CMK (cell line): ENCODE results near the gene SYT6.
"Not testable (repeated sequence)": the region's sequence is repeated elsewhere in the genome, so short reads cannot be mapped to it uniquely, and the experiment has no call there.

ENCODE experiments used
- DNase-seq: peaks from one replicate; pipeline ENCODE4 v3.0.0-alpha.2; 2010; ENCODE audit warnings: low read depth

Gene SYT6

GRCh38 chr1:114072246-114072645 lies 81.4 kb downstream of the SYT6 start:
- no peak for DNase-seq

DNA sequence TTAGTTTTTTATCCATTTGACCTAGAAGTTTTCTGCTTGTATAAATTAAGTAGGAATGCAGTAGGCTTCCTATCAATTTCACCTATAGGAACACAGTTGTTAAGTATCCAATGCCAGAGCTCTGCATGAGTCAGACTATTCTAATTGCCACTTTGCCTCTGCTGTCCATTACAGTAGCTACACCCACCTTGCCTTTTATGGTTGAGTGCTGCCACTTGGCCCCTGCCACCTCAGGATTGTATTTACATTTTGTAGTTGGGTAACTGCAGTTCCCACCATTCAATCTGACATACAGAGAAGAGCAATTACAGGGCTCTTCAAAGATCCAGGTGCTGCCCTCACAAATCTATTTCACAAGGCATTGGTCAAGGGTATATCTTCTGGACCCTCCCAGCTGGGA lies 83.9 kb downstream of the SYT6 start:
- not testable (repeated sequence) for DNase-seq

DNA sequence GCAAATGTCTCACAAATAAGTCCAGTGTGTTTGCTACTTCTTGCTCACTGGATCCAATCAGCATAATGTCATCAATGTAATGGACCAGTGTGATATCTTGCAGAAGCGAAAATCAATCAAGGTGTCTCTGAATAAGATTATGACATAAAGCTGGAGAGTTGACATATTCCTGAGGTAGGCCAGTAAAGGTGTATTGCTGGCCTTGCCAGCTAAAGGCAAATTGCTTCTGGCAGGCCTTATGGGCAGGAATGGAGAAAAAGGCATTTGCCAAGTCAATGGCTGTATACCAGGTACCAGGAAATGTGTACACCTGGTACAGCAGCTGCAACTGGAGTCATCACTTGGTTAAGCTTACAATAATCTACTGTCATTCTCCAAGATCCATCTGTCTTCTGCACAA lies 85.0 kb downstream of the SYT6 start:
- DNase-seq: not testable (repeated sequence)

- DNase-seq: not testable (repeated sequence)
Measured at GRCh38 chr1:114065671-114066070, 88.0 kb downstream of the SYT6 start.

DNA sequence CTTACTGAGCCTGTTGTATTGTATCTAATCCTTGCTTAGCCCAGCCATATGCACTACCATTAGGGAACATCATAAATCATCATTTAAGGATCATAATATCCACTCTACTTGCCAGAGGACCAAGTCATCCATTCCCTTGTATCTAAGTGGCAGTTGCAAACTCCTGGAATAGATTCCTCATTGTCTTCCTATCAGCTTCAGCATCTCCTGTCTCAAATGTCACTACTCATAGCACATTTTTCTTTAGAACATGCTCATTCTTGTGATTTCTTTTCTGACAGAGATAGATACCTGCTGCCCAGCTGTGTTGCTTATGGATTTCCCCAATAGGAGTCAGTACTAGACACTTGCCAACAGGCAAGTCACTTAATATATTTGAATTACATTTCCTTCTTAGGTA lies 90.1 kb downstream of the SYT6 start:
- no peak for DNase-seq

DNA sequence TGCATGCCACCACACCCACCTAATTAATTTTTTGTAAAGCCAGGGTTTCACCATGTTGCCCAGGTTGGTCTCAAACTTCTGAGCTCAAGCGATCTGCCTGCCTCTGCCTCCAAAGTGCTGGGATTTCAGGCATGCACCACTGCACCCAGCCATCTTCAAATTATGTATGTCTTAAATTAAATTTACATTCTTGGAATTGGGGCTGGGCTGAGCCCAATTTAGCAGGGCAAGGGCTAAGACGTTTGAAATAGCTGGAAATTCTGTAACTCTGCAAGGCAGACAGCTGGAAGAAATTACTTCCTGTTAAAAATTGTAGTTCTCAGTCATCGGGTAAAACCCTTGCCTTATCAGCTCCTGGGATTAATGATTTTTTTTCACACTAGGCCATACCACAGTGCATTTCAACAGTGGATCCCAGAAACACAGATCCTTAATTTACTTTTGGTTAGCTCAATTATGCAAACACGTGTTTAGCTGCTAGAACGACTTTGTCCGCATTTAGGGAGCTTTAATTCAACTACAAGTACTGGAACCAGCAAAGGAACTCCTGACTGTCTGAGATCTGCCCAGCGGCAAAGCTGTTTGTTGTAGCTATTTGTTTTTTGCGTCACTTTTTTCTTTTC lies 91.1 kb downstream of the SYT6 start:
- DNase-seq: no peak

- DNase-seq: no peak
Measured at GRCh38 chr1:114061121-114061830, 92.4 kb downstream of the SYT6 start.

DNA sequence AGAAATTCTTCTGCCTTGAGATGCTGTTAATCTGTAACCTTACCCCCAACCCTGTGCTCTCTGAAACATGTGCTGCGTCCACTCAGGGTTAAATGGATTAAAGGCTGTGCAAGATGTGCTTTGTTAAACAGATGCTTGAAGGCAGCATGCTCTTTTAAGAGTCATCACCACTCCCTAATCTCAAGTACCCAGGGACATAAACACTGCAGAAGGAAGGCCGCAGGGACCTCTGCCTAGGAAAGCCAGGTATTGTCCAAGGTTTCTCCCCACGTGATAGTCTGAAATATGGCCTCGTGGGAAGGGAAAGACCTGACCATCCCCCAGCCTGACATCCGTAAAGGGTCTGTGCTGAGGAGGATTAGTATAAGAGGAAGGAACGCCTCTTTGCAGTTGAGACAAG lies 95.4 kb downstream of the SYT6 start:
- not testable (repeated sequence) for DNase-seq

- no peak for DNase-seq
Measured at GRCh38 chr1:114054148-114054547, 99.5 kb downstream of the SYT6 start.

DNA sequence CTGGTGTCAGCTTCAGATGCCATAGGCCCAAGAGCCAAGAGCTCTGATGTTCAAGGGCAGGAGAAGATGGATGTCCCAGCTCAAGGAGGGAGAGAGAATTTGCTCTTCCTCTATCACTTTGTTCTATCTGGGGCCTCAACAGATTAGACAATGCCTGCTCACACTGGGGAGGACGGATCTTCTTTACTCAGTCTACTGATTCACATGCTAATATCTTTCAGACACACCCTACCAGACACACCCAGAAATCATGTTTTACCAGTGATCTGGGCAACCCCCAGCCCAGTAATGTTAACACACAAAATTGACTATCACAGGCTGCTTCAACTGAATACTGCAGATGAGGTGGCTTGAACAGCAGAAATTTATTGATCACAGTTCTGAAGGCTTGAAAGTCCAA lies 105.4 kb downstream of the SYT6 start:
- no peak for DNase-seq

- no peak for DNase-seq
Measured at GRCh38 chr1:114043548-114043947, 110.1 kb downstream of the SYT6 start.

DNA sequence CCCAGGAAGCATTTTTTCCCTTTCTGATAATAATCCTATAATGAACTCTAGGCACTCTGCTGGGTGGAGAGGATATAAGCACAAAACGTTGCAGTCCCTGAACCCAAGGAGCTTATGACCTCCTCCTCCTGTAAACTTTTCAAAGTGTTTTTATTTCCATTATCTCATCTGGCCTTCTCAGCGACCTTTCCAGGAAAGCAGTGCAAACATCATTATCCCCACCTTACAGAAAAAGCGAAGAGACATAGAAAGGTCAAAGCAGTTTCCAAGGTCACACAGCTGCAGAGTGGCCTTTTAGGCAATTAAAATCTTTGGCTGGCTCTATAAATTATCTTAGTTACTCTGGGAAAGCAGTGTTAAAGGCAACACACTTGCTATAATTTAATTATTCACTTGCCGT lies 110.6 kb downstream of the SYT6 start:
- DNase-seq: no peak

DNA sequence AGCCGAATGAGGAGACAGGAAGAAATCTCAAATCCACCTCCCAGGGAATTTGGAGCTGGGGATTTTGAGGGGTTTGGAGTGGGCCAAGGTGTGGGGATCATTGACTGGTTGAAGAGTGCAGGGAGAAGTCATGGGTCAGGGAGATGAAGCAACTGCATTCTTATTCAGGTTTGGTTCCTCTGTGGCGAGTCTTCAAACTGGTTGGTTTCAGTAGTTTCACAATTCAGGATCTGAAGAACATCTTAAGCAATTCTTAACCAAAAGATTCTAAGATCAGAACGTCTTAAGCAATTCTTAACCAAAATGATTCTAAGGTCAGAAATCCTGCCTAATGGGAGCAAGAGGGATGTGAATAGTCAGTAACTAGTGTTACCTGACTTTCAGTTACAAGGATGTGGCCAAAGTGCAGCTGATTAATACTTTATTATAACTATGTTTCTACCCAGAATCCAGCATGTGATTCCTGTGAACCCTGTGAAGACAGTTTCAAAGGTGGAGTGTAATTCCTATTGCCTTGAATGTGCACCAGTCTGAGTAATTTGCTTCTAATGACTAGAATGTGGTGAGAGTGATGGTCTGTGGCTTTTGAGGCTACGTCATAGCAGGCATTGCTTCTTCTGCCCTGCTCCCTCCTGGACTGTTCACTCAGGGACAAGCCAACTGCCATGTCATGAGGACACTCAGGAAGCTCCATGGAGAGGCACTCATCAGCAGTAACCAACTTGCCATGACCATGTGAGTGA lies 113.2 kb downstream of the SYT6 start:
- DNase-seq: no peak
